GM12892 (cell line): Measurements from ENCODE around the gene CBFB.

Experiments
- POLR2AphosphoS5 ChIP-seq: IDR thresholded peaks from 2 replicates; pipeline ENCODE4 v1.6.1; 2011; ENCODE audit warnings: low read depth, low read length, control low read depth
- TAF1 ChIP-seq: IDR thresholded peaks from 2 replicates; pipeline ENCODE4 v1.6.1; 2011; ENCODE audit warnings: low read depth, mild to moderate bottlenecking, control low read depth, low read length, borderline replicate concordance

DNA sequence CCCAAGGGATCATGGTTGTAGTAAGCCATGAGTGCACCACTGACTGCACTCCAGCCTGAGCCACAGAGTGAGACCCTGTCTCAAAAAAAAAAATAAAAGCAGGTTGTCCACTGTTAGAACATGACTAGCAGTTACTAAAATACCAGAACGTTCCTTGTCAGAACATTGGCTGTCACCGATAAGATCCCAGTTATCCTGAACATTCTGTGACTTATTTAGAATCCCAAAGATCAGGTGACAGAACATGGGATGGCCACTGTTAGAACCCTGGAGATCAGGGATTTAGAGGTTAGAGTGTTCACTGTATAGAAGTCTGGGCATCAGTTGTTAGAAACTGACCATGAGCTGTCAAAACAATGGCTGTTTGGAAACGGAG, 32.0 kb upstream of the CBFB start:
- TF ChIP-seq POLR2AphosphoS5 = no peak
- TF ChIP-seq TAF1 = no peak
